ENCODE data around the gene PFKP. TPM values are rescaled to one million over a fixed set of nuclear protein-coding genes. Genes with fewer than 3 reads are reported as not detected.

The PFKP gene
- total RNA-seq, 4 donors from 2014 or later: 22.2 to 83.9 (median 34.0) TPM

DNA sequence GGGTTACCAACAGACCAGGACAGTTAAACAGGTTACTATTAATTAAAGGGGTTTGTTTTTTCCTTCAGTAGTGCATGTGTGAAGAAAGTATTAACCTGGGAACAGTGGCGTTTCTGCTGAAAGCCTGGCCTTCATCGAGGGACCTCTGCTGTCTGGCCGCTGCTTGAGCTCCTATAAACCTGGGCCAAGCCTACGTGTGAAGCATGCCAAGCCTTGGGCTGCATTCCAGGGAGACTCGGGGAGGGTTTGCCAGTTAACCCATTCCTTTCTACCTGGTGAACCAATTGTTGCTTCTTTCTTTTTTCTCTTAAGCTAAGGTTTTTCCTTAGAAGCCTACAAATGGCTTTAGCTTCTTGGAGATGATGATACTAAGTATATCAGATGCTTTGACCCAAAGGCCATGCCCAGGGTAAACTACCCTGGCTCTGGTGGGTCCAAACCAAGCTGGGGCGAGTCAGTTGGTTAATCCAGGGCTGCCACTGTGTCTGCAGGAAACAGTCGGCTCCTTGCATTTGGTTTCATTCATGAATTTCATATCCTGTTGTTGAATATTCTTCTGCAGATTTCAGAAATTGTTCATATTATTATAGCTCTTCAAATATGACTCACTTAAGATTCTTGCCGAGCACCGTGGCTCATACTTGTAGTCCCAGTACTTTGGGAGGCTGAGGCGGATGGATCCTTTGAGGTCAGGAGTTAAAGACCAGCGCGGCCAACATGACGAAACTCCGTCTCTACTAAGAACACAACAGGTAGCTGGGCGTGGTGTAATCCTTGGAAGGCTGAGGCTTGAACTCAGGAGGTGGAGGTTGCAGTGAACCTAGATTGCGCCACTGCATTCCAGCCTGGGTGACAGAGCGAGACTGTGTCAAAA, 23.8 kb downstream of the PFKP start:
- TF ChIP-seq, protein P1, sequence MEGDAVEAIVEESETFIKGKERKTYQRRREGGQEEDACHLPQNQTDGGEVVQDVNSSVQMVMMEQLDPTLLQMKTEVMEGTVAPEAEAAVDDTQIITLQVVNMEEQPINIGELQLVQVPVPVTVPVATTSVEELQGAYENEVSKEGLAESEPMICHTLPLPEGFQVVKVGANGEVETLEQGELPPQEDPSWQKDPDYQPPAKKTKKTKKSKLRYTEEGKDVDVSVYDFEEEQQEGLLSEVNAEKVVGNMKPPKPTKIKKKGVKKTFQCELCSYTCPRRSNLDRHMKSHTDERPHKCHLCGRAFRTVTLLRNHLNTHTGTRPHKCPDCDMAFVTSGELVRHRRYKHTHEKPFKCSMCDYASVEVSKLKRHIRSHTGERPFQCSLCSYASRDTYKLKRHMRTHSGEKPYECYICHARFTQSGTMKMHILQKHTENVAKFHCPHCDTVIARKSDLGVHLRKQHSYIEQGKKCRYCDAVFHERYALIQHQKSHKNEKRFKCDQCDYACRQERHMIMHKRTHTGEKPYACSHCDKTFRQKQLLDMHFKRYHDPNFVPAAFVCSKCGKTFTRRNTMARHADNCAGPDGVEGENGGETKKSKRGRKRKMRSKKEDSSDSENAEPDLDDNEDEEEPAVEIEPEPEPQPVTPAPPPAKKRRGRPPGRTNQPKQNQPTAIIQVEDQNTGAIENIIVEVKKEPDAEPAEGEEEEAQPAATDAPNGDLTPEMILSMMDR (IDR thresholded peaks at IDR 0.05): no peak
- ATAC-seq (ENCODE audit: low FRiP score) (peak; percentile 65), DNase-seq (ENCODE audit: low spot score) (no peak)

DNA sequence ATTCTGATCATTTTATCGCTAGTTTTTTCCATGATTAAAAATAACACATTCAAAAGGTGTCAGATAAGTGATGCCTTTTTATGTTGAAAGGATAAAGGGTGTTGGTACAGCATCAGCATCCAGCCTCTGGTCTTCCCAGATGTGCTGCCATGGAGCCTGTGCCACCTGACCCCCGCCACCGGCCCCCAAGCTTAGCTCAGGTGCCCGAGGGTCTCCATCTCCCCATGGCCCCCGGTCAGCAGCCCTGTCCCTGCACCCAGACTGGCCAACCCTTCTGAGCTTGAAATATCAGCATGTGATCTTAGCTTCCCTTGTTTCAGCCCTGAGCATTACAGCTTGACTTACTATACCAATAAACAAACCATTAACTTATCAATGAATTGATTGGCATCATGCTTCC, 24.6 kb downstream of the PFKP start:
- DNase-seq (ENCODE audit: low spot score): no peak
- TF ChIP-seq, protein P1 (IDR thresholded peaks at IDR 0.05): no peak
- ATAC-seq (ENCODE audit: low FRiP score): no peak

DNA sequence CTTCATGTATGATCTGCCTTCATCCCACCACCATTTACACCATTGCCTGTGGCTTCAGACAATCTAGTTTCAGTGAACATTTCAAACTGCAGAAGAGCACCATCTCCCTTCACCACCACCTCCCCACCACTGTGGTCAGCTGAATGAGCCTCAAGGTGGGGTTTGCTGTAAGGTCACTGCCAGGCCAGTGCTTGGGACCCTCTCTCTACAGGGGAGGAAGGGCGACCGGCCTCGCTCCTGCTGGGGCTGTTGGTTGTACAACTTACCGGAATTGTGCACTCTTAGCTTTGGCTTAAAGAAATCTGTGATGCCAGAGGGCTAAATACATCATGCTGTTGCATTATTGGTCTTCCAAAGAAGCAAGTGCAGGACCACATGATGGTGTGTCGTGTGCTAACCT, 26.6 kb downstream of the PFKP start:
- no peak for ATAC-seq (ENCODE audit: low FRiP score)
- DNase-seq (ENCODE audit: low spot score): no peak
- TF ChIP-seq, protein P1 (IDR thresholded peaks at IDR 0.05): no peak

DNA sequence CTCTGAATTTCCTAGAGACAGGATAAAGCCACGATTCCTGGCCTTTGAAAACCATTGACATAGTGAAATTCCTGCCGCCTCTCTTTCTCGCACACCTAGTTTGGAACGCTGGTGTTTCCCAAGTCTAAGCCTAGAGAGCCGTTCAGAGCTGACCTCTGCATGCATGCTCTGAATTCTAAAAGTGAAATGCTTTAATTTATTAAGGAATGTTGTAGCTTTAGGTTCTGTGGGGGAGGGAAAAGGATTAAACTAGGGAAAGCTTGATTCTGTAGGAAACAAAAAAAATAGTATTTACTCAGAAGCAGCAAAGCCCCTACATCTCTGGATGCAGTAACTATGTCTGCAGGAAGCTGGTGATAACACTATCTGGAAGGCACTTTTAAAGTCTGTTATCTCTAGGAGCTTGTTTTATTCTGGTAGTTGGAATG, 27.3 kb downstream of the PFKP start:
- TF ChIP-seq, protein P1 (IDR thresholded peaks at IDR 0.05): no peak
- DNase-seq (ENCODE audit: low spot score): no peak
- no peak for ATAC-seq (ENCODE audit: low FRiP score)

DNA sequence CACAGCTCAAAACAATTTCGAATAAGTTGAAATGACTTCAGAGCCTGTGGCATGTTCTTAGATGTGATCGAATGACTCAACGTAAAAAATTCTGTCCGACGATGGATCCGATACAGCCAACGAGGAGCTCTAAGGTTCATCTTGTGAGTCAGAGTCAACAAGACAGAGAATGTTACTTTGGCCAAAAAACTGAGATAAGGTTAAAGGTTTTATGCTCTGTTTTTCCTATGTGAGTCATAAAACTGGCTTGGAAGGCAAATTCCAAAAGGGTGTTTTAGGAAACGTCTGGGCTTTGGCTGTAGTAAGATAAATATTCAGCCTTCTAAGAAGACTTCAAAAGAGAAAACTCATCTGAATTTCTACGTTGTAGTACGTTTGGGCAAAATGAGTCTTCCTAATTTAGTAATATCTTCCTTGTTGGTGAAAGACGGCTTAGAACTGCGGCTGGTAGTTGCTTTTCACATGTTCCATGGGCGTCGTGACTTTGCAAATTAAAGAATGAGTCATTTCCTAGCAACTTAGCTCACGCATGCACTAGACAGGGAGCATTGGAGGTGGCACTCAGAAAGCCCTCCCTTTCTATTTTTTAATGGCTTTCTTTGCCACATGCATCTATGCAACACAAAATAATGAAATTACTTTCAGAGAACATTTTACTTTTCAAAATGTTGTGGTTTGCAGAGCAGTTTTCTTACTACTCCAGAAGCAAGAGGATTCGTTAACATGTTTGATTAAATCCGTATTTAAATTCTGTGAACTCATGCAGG, 28.2 kb downstream of the PFKP start:
- DNase-seq (ENCODE audit: low spot score): no peak

DNA sequence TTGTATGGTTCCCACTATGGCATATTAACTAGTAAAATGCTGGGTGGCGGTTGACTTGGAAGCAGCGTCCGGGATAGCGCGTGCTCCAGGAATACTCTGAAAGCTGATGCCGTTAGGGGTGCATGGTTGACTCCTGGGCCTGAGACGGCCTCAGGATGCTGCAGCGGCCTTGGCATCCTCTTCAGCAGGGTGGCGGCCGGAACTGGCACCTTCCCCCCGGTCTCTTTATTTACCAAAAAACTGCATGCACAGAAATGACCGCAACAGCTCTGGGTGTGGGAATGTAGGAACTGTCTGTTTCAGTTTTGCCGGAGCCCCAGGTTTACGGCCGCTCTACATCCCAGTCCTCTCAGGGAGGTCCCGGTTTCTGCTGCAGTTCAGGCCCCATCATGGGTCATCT, 28.8 kb downstream of the PFKP start:
- DNase-seq (ENCODE audit: low spot score) (no peak), ATAC-seq (ENCODE audit: low FRiP score) (no peak)
- TF ChIP-seq, protein P1 (IDR thresholded peaks at IDR 0.05): no peak

More for the DNA sequence above, 28.2 kb downstream of the PFKP start:
- TF ChIP-seq, protein P1 (IDR thresholded peaks at IDR 0.05): no peak
- peak; percentile 77 for ATAC-seq (ENCODE audit: low FRiP score)

Measured in omental fat pad (tissue), 4 donors.